OCI-LY7 (cell line): ENCODE data around the gene UBA6.

ENCODE experiments used
- CTCF ChIP-seq: fragments of 200-600 bp; sonication (generic); conservative IDR thresholded peaks from 2 replicates; pipeline ENCODE4 v1.5.1; 2014; ENCODE audit warnings: mild to moderate bottlenecking, antibody characterized with exemption, low read length, moderate library complexity, mixed read lengths
- EZH2phosphoT487 ChIP-seq: fragments of 200-600 bp; sonication (generic); IDR thresholded peaks from 2 replicates; pipeline ENCODE4 v1.6.1; 2018; ENCODE audit warnings: low read depth, borderline replicate concordance, mild to moderate bottlenecking, mixed run types, antibody characterized with exemption, low read length, moderate library complexity, mixed read lengths

DNA sequence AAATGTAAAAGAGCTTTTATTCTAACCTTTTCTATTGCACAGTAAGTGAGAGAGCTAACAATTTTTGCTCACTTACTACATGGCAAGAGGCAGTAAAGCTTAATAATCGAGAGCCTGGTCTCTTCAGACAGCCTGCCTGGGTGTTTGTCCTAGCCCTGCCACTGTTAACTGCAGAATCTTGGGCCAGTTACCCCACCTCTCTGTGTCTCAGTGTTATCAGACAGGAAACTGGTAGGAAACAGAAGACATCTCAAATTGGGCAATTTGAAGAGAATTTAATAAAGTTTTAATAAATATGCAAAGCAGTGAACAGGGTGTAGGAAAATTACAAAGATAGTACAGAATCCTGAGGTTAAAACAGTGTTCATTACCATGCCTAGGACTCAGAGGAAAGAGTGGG, 129.0 kb downstream of the UBA6 start:
- TF ChIP-seq CTCF, result no peak
- TF ChIP-seq EZH2phosphoT487, result no peak
